Measurements from ENCODE around the gene MSRB3.

DNA sequence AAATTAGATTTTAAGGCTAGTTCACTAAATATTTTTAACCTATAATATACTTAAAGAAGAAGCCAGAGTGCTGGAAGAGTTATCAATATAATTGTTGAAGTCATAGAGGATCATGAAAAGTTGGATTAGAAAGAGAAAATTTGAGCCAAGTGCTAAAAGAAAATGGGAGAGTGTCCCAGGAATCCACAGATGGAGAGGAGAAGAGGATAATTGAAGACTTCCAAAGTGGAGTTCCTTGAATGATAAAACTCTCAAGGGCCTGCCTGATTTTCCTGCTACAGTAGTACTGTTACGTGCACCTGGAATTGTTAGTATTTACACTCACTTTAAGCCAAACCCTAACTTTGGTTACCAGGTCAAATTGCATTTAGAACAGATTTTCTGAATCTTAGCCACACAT lies 113.2 kb downstream of the MSRB3 start:
- TF ChIP-seq, protein P1, sequence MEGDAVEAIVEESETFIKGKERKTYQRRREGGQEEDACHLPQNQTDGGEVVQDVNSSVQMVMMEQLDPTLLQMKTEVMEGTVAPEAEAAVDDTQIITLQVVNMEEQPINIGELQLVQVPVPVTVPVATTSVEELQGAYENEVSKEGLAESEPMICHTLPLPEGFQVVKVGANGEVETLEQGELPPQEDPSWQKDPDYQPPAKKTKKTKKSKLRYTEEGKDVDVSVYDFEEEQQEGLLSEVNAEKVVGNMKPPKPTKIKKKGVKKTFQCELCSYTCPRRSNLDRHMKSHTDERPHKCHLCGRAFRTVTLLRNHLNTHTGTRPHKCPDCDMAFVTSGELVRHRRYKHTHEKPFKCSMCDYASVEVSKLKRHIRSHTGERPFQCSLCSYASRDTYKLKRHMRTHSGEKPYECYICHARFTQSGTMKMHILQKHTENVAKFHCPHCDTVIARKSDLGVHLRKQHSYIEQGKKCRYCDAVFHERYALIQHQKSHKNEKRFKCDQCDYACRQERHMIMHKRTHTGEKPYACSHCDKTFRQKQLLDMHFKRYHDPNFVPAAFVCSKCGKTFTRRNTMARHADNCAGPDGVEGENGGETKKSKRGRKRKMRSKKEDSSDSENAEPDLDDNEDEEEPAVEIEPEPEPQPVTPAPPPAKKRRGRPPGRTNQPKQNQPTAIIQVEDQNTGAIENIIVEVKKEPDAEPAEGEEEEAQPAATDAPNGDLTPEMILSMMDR (conservative IDR thresholded peaks at IDR 0.05) = no peak
- no peak for TF ChIP-seq EZH2 (IDR thresholded peaks at IDR 0.05; ENCODE audit: low read depth)
